GM18502 (cell line): ENCODE data around the gene SFXN2.
"Not testable (repeated sequence)": the region's sequence is repeated elsewhere in the genome, so short reads cannot be mapped to it uniquely, and the experiment has no call there.

Experiments used
- ATAC-seq: cut with Tn5 transposase; IDR thresholded peaks from one replicate; pipeline ENCODE4 v1.9.1; 2021; ENCODE audit warnings: mild to moderate bottlenecking; ENCODE audit not compliant: unreplicated experiment, poor library complexity

SFXN2 gene

GRCh38 chr10:102744374-102745051, 30.1 kb downstream of the SFXN2 start:
- ATAC-seq = peak; percentile 7

DNA sequence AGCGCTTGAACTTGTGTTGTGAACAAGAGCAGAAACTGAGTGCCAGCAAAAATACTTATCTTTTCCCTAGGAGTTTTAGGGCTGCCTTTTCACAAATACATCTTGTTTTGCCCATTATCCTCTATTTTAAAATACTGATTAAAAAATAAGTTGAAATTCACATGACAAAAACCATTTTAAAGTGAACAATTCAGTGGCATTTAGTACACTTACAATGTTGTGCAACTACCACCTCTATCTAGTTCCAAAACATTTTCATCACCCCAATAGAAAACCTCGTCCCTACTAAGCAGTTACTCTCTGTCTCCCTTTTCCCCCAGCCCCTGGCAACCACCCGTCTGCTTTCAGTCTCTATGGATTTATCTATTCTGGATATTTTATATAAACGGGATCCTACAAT, 30.7 kb downstream of the SFXN2 start:
- no peak for ATAC-seq

GRCh38 chr10:102752266-102752930, 38.0 kb downstream of the SFXN2 start:
- ATAC-seq = no peak

GRCh38 chr10:102752934-102753664, 38.7 kb downstream of the SFXN2 start:
- ATAC-seq = peak; percentile 55

DNA sequence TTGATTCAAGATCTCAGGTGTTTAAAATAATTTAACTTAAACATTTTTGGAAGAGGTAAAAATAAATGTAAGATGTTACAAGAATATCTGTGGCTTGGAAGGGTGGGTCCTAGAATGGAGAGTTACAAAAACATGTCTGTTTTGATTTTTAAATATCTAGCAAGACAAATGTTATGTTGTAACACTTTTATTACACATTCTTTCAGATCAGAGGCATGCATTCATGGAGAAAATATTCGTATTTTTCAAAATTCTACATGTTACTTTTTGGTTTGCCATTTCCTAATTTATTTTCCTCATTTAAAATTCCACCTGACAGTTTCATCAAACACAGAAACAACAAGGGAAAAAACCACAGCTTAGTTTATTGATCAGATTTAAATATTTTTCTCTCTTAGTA, 39.3 kb downstream of the SFXN2 start:
- ATAC-seq = no peak

- no peak for ATAC-seq
These were observed 42.9 kb downstream of the SFXN2 start for GRCh38 chr10:102757323-102757722.

GRCh38 chr10:102758240-102758932, 44.0 kb downstream of the SFXN2 start:
- ATAC-seq = no peak

- not testable (repeated sequence) for ATAC-seq
These were observed 44.5 kb downstream of the SFXN2 start for GRCh38 chr10:102758933-102759262.

- no peak for ATAC-seq
These were observed 45.2 kb downstream of the SFXN2 start for GRCh38 chr10:102759497-102760210.

DNA sequence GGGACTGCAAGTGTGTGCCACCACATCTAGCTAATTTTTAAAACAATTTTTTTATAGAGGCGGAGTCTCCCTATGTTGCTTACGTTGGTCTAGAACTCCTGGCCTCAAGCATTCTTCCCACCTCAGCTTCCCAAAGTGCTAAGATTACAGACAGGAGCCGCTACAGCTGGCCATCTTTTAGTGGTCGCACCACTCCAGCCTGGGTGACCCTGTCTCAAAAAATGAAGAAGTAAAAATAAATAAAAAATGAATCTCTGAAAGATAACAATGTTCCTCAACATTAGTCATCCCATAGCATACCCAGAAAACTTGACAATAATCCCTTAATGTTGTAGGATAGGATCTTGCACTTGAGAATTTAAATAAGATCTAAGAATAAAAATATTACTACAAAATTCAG, 47.5 kb downstream of the SFXN2 start:
- ATAC-seq = no peak

- no peak for ATAC-seq
These were observed 48.1 kb downstream of the SFXN2 start for GRCh38 chr10:102762401-102763015.

- no peak for ATAC-seq
These were observed 48.7 kb downstream of the SFXN2 start for GRCh38 chr10:102763037-102763607.

GRCh38 chr10:102764470-102765161, 50.2 kb downstream of the SFXN2 start:
- ATAC-seq = no peak

DNA sequence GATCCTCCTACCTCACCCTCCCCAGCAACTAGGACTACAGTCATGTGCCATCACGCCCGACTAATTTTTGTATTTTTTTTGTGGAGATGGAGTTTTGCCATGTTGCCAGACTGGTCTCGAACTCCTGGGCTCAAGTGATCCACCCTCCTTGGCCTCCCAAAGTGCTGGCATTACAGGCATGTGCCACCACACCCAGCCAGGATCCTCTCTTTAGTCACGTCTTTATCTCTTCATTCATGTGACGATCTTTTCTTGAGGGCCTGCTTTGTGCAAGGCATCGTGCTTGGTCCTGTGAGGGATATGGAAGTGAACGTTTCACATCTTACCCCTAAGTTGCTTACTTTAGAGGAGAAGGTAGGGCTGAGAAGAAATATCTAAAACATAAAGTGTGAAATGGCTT, 50.9 kb downstream of the SFXN2 start:
- ATAC-seq = no peak

DNA sequence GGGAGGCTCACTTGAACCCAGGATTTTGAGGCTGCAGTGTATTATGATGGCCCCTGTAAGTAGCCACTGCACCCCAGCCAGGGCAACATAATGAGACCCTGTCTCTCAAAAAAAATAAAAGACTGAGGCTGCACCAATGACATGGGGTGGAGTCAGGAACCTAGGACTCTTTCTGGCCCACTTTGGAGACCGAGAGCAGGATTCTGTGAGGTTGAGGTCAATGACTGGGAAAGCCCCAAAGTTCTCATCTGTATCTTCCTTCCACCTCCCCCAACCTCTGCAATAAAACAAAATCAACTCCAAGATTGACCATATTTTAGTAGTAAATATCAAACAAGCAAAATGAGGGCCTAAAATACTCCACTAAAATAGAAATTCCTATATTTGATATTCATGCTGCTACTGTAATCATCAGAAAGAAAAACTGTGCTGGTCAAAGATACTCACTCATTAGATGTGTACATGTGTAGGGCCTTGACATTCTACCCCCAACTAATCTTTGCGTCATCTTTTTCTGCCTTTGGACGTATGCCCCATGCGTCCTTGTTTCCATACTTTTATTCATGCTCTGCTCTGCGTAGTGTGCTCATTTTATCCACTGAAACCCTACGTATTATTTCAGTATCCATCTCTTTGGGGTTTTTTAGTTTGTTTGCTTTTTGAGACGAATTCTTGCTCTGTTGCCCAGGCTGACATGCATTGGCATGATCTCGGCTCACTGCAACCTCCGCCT, 53.2 kb downstream of the SFXN2 start:
- ATAC-seq = no peak

- no peak for ATAC-seq
These were observed 55.1 kb downstream of the SFXN2 start for GRCh38 chr10:102769375-102770107.

- ATAC-seq = no peak
These were observed 55.7 kb downstream of the SFXN2 start for GRCh38 chr10:102770108-102770482.

- ATAC-seq = no peak
These were observed 56.4 kb downstream of the SFXN2 start for GRCh38 chr10:102770792-102771191.
